ENCODE measurements around the gene CCNE1. TPM values are rescaled to one million over a fixed set of nuclear protein-coding genes. Genes with fewer than 3 reads are reported as not detected.

The CCNE1 gene
- total RNA-seq, 1 experiment from 2014 or later = 33.2 TPM

DNA sequence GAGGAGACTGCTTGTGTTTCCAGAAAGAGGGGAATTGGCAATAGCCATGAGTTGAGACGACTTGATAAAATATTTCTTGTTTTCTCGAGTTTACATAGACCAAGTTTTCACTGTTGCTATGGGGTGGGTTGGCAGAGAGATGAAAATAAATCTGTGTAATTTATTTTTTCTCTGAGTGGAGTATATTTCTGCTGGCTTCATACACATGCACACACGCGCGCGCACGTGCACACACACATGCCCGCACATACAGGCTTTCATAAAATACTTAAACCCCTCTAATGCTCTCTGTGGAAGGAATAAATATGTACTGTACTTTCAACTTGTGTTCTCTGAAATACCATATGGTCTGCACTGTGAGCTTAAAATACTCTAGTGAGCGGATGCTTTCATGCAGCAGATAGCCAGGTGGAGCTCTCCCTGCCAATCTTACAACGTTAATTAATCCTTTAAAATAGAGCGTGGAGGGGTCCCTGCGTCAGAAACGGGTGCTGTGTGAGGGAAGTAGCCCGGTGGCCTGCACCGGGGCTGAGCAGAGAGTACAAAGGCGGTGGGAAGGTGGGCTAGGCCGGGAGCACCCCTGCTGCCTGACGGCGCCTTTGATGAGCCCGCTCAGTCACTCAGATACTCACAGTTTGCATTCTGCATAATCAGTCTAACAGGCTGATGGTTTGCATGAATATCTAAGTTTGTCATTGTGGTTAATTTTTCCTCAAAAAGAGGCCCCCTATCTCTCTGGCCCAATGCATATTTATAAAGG, 44.1 kb downstream of the CCNE1 start:
- Mint-ChIP-seq H3K4me3 (ENCODE audit: unreplicated experiment) (no peak overlapping the region), H3K36me3 (ENCODE audit: insufficient read depth, unreplicated experiment) (no peaks in the 10 kb centered on the region), H3K27me3 (ENCODE audit: insufficient read depth, unreplicated experiment) (no peaks in the 10 kb centered on the region), H3K27ac (ENCODE audit: unreplicated experiment) (no peak overlapping the region), H3K9me3 (ENCODE audit: unreplicated experiment) (no peaks in the 10 kb centered on the region), H3K4me1 (ENCODE audit: low read depth, unreplicated experiment) (peaks cover 13% of the 10 kb centered on the region)
- Histone ChIP-seq H3K4me1 (peaks cover 11% of the 10 kb centered on the region), H3K9me3 (no peaks in the 10 kb centered on the region; the same call in 1 of the 2 replicates), H3K36me3 (ENCODE audit: control insufficient read depth, insufficient read depth, low read length) (no peaks in the 10 kb centered on the region), H3K4me3 (ENCODE audit: low read depth, low read length) (no peak overlapping the region), H3K27me3 (replicated peaks; ENCODE audit: control insufficient read depth, insufficient read depth, low read length) (no peaks in the 10 kb centered on the region)
- CTCF ChIA-PET = no interaction called here
- intact Hi-C loops (cut with micrococcal nuclease; ENCODE audit: unreplicated experiment) = no loop called here
- BruUV-seq (replicated peaks) = no TSS peak
- DNase-seq = no peak
- TF ChIP-seq CTCF (IDR thresholded peaks at IDR 0.05; ENCODE audit: insufficient read depth in 1 of 2, low read depth in 1 of 2, low read length in 1 of 2, severe bottlenecking in 1 of 2, unreplicated experiment in 1 of 2) = no peak
- POLR2A ChIA-PET = no interaction called here

GRCh38 chr19:29858000-29858596, 46.3 kb downstream of the CCNE1 start:
- no peaks in the 10 kb centered on the region; the same call in 1 of the 2 replicates for H3K9me3 ChIP-seq
- BruUV-seq (replicated peaks) = no TSS peak
- Mint-ChIP-seq H3K9me3 (ENCODE audit: unreplicated experiment) (no peaks in the 10 kb centered on the region), H3K4me3 (ENCODE audit: unreplicated experiment) (no peak overlapping the region), H3K36me3 (ENCODE audit: insufficient read depth, unreplicated experiment) (no peaks in the 10 kb centered on the region), H3K27me3 (ENCODE audit: insufficient read depth, unreplicated experiment) (no peaks in the 10 kb centered on the region), H3K27ac (ENCODE audit: unreplicated experiment) (no peak overlapping the region), H3K4me1 (ENCODE audit: low read depth, unreplicated experiment) (peaks cover 13% of the 10 kb centered on the region)
- POLR2A ChIA-PET = no interaction called here
- H3K4me3 ChIP-seq (ENCODE audit: low read depth, low read length) = no peak overlapping the region
- H3K27me3 ChIP-seq (replicated peaks; ENCODE audit: control insufficient read depth, insufficient read depth, low read length) = no peaks in the 10 kb centered on the region
- CTCF ChIA-PET = interaction anchor here (0.7 to 1.9 kb wide), 9 partner anchors 10 to 127 kb away, joined by 3 to 56 read pairs (median 6); no protein-coding TSS in a partner anchor
- TF ChIP-seq CTCF (IDR thresholded peaks at IDR 0.05; ENCODE audit: insufficient read depth in 1 of 2, low read depth in 1 of 2, low read length in 1 of 2, severe bottlenecking in 1 of 2, unreplicated experiment in 1 of 2) = peak; percentile 86
- intact Hi-C loops (cut with micrococcal nuclease; ENCODE audit: unreplicated experiment) = loop anchor here (1.0 to 2.0 kb wide), 2 partner anchors 13 to 793 kb away; no protein-coding TSS in a partner anchor
- peaks cover 11% of the 10 kb centered on the region for H3K4me1 ChIP-seq
- DNase-seq = peak; percentile 74 to 82
- no peaks in the 10 kb centered on the region for H3K36me3 ChIP-seq (ENCODE audit: control insufficient read depth, insufficient read depth, low read length)

GRCh38 chr19:29858621-29859020, 46.8 kb downstream of the CCNE1 start:
- Mint-ChIP-seq H3K27ac (ENCODE audit: unreplicated experiment) (no peak overlapping the region), H3K4me1 (ENCODE audit: low read depth, unreplicated experiment) (peaks cover 13% of the 10 kb centered on the region), H3K9me3 (ENCODE audit: unreplicated experiment) (no peaks in the 10 kb centered on the region), H3K4me3 (ENCODE audit: unreplicated experiment) (no peak overlapping the region), H3K27me3 (ENCODE audit: insufficient read depth, unreplicated experiment) (no peaks in the 10 kb centered on the region), H3K36me3 (ENCODE audit: insufficient read depth, unreplicated experiment) (no peaks in the 10 kb centered on the region)
- Histone ChIP-seq H3K9me3 (no peaks in the 10 kb centered on the region; the same call in 1 of the 2 replicates), H3K36me3 (ENCODE audit: control insufficient read depth, insufficient read depth, low read length) (no peaks in the 10 kb centered on the region), H3K4me3 (ENCODE audit: low read depth, low read length) (no peak overlapping the region), H3K27me3 (replicated peaks; ENCODE audit: control insufficient read depth, insufficient read depth, low read length) (no peaks in the 10 kb centered on the region), H3K4me1 (peaks cover 11% of the 10 kb centered on the region)
- no TSS peak for BruUV-seq (replicated peaks)
- ChIA-PET POLR2A (no interaction called here), CTCF (interaction anchor here (1.0 to 1.9 kb wide), 8 partner anchors 10 to 128 kb away, joined by 4 to 56 read pairs (median 6); no protein-coding TSS in a partner anchor)
- TF ChIP-seq CTCF (IDR thresholded peaks at IDR 0.05; ENCODE audit: insufficient read depth in 1 of 2, low read depth in 1 of 2, low read length in 1 of 2, severe bottlenecking in 1 of 2, unreplicated experiment in 1 of 2) = no peak
- intact Hi-C loops (cut with micrococcal nuclease; ENCODE audit: unreplicated experiment) = loop anchor here (1.0 to 2.0 kb wide), 2 partner anchors 13 to 792 kb away; no protein-coding TSS in a partner anchor
- no peak for DNase-seq
